Lower lobe of right lung (tissue), 2 donors: Measurements from ENCODE around the gene YBX3. TPM values are rescaled to one million over a fixed set of nuclear protein-coding genes. Genes with fewer than 3 reads are reported as not detected.

Experiments
- ATAC-seq, 2 donors: fragments of 200-7000 bp; cut with Tn5 transposase; one replicate each; pipeline ENCODE4 v1.9.1; 2020 to 2022; ENCODE audit warnings: mild to moderate bottlenecking in 2 of 2, moderate library complexity in 2 of 2
- DNase-seq: peaks from one replicate; pipeline ENCODE4 v3.0.0-alpha.2; 2020
- H3K27ac ChIP-seq: fragments of 200-600 bp; one replicate; pipeline ENCODE4 v1.8.0; 2022
- H3K27me3 ChIP-seq: fragments of 200-600 bp; one replicate; pipeline ENCODE4 v1.8.0; 2022; ENCODE audit warnings: low read depth
- H3K36me3 ChIP-seq: fragments of 200-600 bp; one replicate; pipeline ENCODE4 v1.8.0; 2022; ENCODE audit warnings: mild to moderate bottlenecking
- H3K4me1 ChIP-seq: fragments of 200-600 bp; one replicate; pipeline ENCODE4 v1.8.0; 2022
- H3K4me3 ChIP-seq: fragments of 200-600 bp; one replicate; pipeline ENCODE4 v1.8.0; 2022; ENCODE audit warnings: mild to moderate bottlenecking
- H3K9me3 ChIP-seq: fragments of 200-600 bp; one replicate; pipeline ENCODE4 v1.8.0; 2022
- CTCF ChIP-seq: fragments of 200-600 bp; IDR thresholded peaks from one replicate; pipeline ENCODE4 v1.8.0; 2022; ENCODE audit warnings: antibody characterized with exemption, mild to moderate bottlenecking
- intact Hi-C: fragments of 100-400 bp; cut with DNase I; formaldehyde crosslinking; loops from one replicate; pipeline ENCODE4 v1.11.0; 2022
- total RNA-seq: library from RNA; stranded (reverse); fragmentation: NEBNext Ultra II Directional; extraction: Animal tissue kit (Norgen Biotek cat#: 25700); gene quantifications from one replicate; pipeline ENCODE4 v1.2.1, GENCODE V29; 2021
- donor health status: DM: no; HTN: yes; CAD: no; lungs with severe emphysema.

The YBX3 gene
- total RNA-seq, 1 donor from 2014 or later = 278 TPM

- intact Hi-C loops = no loop called here
Observed at GRCh38 chr12:10732066-10732465, 8.9 kb upstream of the YBX3 start.

DNA sequence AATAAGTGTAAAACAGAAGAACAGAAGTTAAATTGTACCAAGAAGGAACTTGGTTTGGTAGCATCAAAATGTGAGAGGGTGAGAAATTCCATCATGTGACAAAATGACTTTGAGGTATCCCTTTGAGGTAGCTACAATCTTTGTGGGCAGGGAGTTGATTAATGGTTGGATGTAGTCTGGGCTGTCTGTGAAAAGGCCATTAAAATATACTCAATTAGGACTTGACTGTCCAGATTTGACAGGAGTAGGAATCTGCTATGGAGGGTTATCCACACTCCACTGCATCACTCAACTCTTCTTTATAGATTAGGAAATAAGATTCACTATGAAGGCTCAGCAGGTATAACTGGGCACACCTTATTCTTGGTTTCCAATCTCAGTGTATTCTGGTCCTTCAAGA lies 7.4 kb upstream of the YBX3 start:
- no peak overlapping the region for H3K4me3 ChIP-seq
- no peaks in the 10 kb centered on the region for H3K4me1 ChIP-seq
- DNase-seq (no peak), ATAC-seq (no peak)
- no peak for TF ChIP-seq CTCF
- no peaks in the 10 kb centered on the region for H3K36me3 ChIP-seq
- no peaks in the 10 kb centered on the region for H3K9me3 ChIP-seq
- peaks cover 8% of the 10 kb centered on the region for H3K27me3 ChIP-seq
- no peak overlapping the region for H3K27ac ChIP-seq
- intact Hi-C loops = no loop called here

More at GRCh38 chr12:10732066-10732465, 8.9 kb upstream of the YBX3 start:
- ATAC-seq = no peak
- Histone ChIP-seq H3K9me3 (no peaks in the 10 kb centered on the region), H3K36me3 (no peaks in the 10 kb centered on the region), H3K27me3 (peaks cover 8% of the 10 kb centered on the region), H3K4me3 (no peak overlapping the region), H3K4me1 (no peaks in the 10 kb centered on the region), H3K27ac (no peak overlapping the region)
- DNase-seq = no peak
- TF ChIP-seq CTCF = no peak

DNA sequence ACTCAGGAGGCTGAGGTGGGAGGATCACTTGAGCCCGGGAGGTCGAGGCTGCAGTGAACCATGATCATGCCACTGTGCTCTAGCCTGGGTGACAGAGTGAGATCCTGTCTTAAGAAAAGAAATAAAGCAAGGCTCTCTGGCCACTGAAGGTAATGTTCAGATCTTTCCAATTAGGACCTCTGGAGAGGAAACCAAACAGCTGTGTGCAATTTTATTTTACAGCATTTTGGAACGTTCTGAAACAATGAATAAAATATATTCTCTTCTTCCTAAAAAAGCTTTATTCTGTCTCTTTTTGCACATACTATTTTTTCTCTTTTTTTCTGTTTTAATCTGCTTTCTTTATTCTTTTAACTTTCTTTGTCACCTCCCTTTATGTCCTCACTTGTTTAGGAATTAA lies 5.0 kb upstream of the YBX3 start:
- H3K4me3 ChIP-seq = no peak overlapping the region
- H3K36me3 ChIP-seq = no peaks in the 10 kb centered on the region
- DNase-seq = no peak

DNA sequence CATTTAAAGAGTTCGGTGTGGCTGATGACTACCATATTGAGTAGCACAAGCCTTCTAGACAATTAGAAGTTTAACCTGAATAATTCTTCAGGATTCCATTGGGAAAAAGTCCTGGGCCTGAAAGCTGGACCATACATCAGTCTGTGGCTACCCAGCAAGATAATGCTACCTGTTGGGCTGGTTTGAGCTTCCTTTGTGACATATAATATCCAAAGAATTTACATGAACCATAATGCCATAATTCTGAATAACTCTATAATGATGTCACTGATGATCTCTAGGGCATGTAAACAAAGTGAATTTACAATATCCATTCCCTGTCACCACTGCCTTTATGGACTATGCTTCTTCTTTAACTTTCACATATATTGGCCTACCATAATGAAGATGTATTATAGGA lies 3.8 kb upstream of the YBX3 start:
- intact Hi-C loops = no loop called here
- no peak overlapping the region for H3K27ac ChIP-seq
- no peak for TF ChIP-seq CTCF
- peaks cover 10% of the 10 kb centered on the region for H3K4me1 ChIP-seq
- no peak for ATAC-seq
- no peaks in the 10 kb centered on the region for H3K9me3 ChIP-seq
- no peak for DNase-seq
- no peak overlapping the region for H3K4me3 ChIP-seq
- no peaks in the 10 kb centered on the region for H3K27me3 ChIP-seq
- no peaks in the 10 kb centered on the region for H3K36me3 ChIP-seq

More for the DNA sequence above, 5.0 kb upstream of the YBX3 start:
- Histone ChIP-seq H3K9me3 (no peaks in the 10 kb centered on the region), H3K4me1 (peaks cover 10% of the 10 kb centered on the region), H3K27me3 (peaks cover 5% of the 10 kb centered on the region), H3K27ac (no peak overlapping the region)
- intact Hi-C loops = no loop called here
- no peak for TF ChIP-seq CTCF
- no peak for ATAC-seq

DNA sequence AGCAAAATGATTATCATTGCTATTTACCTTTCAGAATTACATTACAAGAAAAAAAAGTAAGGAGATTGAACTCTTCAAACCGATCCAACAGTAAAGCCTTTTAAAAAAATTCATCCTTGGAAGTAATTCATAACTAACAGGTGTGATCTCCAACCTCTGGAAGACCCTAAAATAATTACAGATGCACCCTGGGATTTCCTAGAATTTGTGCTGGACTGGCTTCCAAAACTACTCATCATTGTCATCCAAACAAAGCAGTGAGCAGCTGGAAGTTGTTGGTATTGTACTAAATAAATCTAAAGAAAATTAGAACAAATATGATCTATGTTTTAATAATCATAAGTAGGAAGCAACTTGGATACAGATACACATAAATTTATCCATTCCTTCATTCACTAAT lies 1.9 kb upstream of the YBX3 start:
- Histone ChIP-seq H3K27ac (no peak overlapping the region), H3K4me1 (peaks cover 25% of the 10 kb centered on the region), H3K9me3 (no peaks in the 10 kb centered on the region), H3K4me3 (no peak overlapping the region), H3K36me3 (no peaks in the 10 kb centered on the region), H3K27me3 (no peaks in the 10 kb centered on the region)
- ATAC-seq (no peak), DNase-seq (no peak)
- no peak for TF ChIP-seq CTCF
- intact Hi-C loops = no loop called here

DNA sequence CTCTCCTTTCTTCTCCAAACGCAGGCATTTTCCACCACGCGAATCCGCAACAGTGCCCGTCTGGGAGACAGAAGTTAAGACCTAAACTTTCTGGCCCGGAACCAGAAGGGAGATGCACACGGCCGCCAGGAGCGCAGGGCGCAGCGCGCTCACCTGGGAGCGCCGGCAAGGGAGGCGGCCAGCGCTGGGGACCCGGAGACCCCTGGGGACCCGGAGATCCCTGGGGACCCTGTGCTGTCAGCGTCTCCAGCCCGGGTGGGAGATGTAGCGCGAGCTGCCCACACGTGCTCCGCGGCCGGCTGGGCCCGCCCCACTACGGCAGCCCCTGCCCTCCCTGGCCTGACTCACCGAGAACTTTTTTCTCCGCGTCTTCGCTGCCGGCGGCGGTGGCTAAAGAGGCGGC lies 620 bp downstream of the YBX3 start:
- no peak for TF ChIP-seq CTCF

More for the DNA sequence above, 620 bp downstream of the YBX3 start:
- Histone ChIP-seq H3K36me3 (no peaks in the 10 kb centered on the region), H3K4me3 (peak overlapping the region; percentile 91), H3K27me3 (no peaks in the 10 kb centered on the region), H3K9me3 (no peaks in the 10 kb centered on the region), H3K27ac (peak overlapping the region; percentile 98), H3K4me1 (peaks cover 48% of the 10 kb centered on the region)
- ATAC-seq (peak; percentile 64 to 71), DNase-seq (peak; percentile 68)
- intact Hi-C loops = no loop called here
